HG02973 (cell line): ENCODE data around the gene ABCA3.

Experiments used
- ATAC-seq: cut with Tn5 transposase; IDR thresholded peaks from one replicate; pipeline ENCODE4 v1.9.1; 2021; ENCODE audit warnings: moderate library complexity; ENCODE audit not compliant: unreplicated experiment

ABCA3 gene

DNA sequence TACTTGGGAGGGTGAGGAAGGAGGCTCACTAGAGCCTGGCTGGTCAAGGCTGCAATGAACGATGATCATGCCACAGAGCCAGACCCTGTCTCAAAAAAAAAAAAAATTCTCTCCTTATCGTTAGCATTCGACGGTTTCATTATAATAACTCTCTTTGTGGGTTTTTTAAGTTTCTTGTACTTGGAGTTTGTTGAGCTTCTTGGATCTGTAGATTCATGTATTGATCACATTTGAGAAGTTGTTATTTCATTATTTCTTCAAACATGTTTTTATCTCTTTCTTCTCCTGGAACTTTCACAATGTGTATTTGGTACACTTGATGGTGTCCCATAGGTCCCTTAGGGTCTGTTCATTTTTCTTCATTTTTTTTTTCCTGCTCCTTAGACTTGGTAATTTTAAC is 16.8 kb upstream of the ABCA3 start:
- no peak for ATAC-seq

DNA sequence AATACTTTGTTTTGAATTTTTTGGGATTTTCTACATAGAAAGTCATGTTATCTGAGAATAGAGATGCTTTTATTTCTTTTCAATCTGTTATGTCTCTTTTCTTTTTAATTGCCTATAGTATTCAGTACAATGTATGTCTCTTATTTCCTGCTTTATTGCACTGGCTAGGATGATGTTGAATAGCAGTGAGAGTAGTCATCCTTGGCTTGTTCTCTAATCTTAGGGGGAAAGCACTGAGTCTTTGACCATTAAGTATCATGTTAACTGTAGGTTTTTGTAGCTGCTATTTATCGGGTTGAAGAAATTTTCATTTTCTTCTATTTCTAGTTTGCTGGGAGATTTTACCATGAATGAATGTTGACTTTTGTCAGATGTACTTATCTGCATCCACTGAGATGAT is 10.0 kb upstream of the ABCA3 start:
- no peak for ATAC-seq

DNA sequence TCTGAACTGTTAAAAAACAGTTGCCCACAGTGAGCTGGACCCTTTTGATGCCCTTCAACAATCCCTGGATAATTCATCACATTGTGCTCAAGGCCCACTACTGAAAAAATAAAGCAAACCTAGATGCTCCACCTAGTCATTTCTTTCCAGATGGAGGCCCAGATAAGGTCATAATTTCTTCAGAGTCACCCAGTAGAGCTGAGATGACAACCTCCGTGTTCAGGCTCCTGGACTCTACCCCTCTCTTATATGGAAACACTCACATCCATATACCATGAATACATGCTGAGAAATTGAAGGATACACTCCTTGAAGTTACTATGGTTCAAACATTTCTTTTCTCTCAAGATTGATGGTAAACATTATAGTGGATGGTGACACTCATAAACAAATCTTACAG is 2.7 kb upstream of the ABCA3 start:
- ATAC-seq = no peak

DNA sequence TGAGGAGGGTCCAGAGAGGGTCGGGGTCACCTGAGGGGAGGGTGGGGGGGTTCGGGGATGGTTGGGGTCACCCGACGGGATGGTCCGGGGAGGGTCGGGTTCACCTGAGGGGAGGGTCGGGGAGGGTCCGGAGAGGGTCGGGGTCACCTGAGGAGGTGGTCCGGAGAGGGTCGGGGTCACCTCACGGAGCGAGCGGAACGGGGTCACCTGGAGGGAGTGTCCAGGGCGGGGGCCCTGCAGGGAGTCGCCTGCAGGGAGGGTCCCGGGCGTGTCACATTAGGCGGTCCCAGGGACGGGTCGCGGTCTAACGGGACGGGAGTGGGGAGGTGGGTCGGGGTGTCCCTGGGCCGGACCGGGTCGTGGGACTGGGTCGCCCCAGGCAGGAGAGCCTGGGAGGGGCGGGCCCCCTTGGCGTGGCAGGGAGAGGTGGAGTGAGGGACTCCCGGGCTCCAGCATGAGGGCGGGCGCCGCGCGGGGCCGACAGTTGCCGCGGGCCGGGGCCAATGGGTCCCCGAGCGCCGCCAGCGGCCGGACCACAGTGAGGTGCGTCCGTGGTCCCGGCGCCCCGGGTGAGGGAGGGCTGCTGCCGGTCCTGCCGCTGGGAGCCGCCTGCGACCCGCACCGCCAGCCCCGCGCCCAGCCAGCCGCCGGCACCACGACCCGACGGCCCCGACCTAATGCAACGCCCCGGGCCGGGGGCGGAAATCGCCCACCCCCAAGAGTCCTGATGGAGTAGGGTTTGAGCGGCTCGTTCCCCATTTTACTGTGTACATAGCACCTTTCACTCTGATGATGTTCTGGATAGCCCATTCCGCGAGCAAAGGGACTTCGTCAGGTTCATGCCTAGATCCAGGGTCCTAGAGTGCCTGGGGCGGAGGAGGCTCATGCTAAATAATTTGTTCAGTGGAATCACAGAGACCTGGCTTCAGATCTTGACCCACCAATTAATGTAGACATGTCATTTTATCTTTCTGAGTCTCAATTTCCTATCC is 1.2 kb upstream of the ABCA3 start:
- no peak for ATAC-seq

DNA sequence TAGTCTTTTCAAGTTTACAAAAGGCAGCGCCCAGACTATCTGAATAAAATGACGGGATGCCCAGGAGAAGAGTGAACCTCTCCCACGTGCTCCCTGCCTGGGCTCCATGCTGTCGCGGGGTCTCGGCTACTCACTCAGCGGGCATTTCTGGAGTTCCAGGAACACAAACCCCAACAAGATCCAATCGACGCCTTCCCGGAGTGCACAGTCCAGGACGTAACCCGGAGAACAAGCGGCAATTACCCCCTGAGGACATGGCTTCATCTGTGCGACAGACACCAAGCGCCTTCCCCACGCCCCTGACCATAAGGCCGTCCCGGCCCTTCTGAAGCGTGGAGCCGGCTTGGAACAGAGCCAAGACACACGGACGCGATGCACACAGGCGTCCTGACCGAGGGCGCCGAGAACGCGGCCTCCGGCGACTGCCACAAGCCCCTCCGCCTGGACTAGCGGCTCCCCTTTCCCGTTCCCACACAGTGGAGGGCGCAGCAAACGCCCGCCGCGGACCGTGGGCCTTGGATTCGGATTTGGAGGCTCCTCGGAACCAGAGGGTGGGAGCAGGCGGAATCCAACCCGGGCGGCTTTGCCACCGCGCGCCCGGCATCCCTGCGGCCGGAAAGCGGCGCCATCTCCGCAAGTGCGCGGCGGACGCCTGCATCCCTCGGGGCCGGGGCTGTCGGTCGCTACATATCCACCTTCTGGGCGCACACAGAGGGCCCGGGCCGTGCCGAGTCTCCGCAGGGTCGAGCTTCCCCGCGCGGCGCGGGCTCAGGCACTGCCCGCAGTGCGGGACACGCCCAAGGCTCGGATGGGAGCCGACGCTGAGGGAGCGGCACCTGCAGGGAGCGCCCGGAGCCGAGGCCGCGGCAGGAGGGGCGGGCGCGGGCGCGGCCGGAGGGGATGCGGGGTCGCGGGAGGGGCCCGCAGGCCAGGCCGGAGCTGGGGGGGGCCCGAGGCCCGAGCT is 725 bp downstream of the ABCA3 start:
- peak; percentile 21 for ATAC-seq

DNA sequence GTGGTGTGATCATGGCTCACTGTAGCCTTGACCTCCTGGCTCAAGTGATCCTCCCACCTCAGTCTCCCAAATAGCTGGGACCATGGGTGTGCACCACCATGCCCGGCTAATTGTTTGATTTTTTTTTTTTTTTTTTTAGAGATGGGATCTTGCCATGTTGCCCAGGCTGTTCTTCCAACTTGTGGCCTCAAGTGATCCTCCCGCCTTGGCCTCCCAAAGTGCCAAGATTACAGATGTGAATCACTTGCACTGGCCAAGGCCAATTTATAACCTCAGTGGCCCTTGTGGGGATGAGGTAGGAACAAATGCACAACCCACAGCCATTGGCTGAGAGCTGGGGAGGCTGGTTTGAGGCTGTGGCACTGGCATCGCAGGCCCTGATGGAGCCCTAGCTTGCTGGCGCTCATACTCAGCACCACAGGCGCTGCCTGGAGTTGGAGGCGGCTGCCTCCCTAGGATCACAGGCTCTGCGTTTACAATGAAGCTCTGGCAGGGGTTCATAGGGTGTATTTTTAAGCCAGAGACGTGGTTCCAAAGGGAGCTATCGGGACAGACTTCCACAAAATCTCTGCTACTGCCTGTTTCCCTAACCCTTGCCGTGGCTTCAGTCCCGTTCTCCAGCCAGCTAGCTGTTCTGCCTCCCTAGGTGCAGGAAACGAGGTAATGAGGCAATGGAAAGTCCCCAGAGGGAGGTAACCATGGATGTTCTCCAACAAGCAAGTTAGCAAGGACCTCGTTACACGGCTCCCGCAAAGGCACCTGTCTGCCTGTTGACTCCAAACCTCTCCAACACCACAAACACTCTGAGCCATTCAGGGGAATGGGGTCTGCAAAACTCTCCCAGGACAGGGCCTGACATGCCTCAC is 2.9 kb downstream of the ABCA3 start:
- no peak for ATAC-seq

DNA sequence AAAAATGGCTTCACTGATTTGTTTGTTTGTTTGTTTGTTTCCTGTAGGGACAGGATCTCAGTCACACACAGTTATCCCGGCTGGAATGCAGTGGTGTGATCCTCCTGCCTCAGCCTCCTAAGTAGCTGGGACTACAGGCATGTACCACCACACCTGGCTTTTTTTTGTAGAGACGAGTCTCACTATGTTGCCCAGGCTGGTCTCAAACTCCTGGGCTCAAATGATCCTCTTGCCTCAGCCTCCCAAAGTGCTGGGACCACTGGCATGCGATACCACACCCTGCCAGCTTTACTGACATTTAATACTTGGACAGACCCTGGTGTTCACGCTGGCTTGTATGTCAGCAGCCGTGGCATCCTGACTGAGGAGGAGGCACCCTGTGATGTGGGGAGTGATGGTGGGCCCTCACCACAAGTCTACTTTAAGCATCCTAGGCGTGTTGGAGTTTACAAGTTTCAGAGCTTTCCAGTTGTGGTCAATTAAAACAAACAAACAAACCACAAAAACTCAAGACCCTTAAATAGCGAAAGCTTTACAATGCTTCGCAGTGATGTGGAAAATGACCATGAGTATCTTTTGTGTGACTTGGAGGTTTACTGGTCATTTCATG is 5.1 kb downstream of the ABCA3 start:
- ATAC-seq = no peak

DNA sequence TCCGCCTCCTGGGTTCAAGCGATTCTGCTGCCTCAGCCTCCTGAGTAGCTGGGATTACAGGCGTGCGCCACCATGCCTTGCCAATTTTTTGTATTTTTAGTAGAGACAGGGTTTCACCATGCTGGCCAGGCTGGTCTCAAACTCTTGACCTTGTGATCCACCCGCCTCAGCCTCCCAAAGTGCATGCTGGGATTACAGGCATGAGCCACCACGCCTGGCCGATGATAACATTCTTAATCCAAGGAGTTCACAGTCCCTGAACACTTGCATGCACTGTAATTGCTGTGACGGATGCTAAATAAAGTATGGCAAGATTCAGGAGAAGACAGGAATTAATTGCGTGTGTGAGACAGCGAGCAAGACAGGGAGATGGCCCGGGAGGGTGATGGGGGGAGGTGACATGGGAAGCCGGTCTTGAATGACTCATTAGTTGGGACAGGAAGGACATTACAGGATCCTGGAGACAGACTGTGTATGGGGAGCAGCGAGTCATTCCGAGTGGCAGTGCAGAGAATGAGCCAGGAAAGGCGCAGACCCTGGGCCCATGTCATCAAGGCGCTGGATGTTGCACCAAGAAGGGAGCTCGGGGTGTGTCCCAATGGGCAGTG is 6.7 kb downstream of the ABCA3 start:
- no peak for ATAC-seq

DNA sequence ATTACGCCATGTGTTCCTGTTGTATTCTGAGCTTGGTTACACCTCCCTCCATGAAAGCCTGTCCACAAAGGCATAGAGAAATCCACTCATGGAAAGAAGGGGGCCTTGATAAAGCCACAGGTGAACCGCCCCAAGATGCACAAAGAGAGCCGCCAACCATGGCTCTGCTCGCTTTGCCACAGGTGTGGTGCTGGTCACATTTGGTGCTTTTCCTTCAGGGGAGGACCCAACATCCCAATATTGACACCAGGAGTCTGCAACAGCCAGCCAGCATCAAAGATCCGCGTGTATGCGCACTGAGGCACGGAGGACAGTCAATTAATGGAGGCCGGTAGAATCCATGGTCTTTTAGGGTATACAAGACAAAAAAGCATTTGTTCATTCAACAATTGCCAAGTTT is 7.3 kb downstream of the ABCA3 start:
- ATAC-seq = no peak

DNA sequence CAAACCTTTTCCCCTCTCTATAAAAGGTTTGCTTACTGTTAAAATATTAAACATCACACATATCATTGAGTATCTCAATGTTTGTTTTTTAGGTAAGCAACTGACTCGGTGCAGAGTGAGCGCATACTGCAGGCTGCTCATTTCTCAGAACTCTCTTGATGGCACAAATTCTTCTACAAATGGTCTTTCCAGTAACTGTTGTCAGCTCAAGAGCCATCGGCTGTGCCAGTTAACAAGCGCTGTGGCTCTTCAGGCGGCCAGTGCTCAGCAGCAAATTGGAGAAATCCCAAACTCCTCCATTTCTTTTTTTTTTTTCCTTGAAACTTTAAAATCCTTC is 8.6 kb downstream of the ABCA3 start:
- ATAC-seq = no peak

DNA sequence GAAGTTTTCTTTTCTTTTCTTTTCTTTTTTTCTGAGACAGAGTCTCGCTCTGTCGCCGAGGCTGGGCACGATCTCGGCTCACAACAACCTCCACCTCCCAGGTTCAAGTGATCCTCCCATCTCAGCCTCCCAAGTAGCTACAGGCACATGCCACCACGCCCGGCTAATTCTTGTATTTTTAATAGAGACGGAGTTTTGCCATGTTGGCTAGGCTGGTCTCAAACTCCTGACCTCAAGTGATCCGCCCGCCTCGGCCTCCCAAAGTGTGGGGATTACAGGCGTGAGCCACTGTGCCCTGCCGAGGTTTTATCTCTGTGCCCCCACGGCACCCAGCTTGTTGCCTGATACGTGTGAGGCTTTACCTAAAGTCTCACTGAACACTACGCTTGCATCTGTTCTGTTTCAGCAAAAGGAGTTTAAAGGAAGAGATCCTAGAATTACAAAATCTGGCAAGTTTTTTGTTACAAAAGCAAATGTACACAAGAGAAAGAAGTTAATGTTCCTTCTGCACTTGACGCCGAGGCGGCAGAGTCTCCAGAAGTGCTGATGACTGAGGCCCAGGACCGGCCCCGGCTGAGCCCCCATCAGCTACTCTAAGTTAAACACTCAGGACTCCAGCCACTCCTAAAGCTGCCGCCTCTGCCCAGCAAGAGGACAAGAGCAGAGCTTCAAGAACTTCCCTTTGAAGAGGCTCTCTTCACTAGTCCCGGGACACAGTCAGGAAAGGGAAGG is 9.2 kb downstream of the ABCA3 start:
- ATAC-seq = no peak

DNA sequence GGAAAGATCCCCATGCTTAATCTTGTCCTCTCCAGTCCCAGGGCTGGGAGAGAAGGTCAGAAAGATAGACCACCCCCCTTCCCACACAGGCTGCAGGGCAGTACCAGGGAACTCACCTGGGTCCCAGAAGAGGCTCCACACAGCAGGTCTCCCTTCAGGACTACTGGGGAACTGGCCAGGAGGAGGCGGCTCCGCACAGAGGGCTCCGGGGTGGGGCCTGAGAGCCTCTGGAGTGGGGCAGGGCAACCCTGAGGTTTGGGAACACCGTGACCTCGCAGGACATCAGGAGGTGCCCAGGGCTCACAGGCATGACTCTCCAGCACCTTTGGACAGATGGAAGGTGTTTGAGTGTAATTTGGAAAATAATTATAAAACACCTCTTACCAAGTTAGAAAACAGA is 11.0 kb downstream of the ABCA3 start:
- no peak for ATAC-seq

DNA sequence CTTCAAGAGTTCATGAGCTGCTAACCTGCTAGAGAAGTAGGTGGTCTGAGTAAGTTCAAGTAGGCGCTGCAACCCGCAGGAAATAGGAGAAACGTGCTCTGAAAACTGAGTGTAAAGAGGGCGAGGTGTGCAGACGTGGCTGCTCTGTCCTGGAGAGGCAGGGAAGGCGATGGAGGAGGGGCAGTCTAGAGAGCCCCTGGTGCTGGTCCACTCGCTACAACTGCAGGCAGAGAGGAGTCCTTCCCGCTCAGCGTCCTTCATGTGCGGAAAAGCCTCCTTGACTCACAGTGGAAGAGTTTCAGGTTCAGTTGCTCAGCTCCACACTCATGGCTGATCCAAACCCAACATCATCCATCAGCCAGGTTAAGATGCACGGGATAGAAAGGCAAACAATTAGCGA is 12.1 kb downstream of the ABCA3 start:
- no peak for ATAC-seq

DNA sequence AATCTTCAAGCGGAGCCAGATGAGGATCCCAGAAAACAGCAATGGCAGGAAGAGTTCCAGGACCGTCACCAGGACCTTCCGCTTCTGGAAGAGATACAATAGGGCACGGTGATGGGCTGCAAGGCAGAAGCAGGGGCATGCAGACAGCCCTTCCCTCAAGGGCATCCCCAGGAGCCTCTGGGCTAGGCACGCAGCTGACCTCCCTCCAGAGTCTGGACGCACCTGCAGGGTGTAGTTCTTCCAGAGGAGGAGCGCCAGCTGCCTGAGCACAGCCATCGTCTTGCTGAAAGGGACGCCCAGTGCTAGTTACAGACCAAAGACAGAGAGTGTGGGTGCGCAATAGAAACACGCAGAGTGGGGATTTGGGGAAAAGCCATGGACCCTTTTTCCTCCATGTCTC is 14.3 kb downstream of the ABCA3 start:
- no peak for ATAC-seq

DNA sequence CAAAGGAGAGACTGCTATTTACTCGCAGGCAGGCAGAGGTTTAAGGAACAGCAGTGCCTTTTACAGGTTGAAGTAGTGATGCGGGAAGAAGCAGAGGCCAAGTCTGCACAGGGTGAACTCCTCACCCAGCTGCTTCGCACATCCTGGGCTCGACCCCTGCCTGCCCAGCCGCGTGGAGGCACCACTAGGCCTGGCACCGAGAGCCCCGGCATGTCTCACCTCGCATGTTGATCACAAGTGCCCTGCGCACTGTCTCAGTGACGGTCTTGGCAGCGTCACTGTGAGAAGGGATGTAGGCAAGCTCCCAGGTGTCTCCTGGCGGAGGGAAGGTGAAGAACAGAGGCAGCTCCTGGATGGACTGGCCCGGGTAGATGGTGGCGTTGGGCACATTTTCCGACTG is 14.7 kb downstream of the ABCA3 start:
- ATAC-seq = no peak

DNA sequence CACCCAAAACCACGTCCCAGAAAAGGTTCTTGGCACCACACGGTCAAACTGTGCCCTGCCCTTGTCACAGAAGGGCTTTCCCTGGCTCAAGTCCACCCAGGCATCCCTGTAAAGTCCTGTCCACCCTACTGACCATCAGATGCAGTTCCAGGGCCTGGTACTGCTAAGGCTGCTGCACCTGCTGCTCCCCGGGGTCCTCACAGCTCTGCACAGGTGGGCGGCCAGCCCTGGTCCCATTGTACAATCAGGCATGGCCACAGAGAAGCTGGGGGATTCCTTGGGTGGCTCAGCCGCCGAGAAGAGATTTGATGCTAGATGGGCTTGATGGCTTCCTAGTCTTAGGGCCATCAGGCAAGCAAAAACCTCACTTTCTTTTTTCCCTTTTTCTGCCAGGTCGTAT is 15.3 kb downstream of the ABCA3 start:
- ATAC-seq = no peak

DNA sequence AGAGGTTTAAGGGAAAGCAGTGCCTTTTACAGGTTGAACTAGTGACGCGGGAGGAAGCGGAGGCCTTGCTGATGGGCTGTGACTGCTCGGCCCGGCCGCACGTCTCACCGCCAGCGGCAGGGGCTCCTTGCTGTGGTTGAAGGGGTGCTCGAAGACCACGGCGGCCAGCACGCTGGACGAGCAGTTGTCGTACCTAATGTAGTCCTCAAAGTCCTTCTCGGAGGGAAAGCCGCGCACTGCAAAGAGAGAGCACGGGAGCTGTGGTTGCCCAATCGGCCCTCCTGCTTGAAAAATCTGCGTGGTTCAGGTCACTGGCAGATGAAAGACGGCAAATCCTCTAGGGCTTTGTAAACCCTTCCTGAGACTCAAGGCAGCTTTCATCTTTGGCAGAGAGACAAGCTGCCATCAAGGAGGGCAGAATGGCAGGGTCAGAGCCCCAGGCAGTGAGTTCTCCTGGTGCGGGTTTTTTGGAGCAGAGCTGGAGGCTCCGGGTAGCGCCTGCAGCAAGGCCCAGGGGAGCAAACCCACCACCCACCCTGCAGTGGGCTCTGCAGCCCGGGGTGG is 16.1 kb downstream of the ABCA3 start:
- ATAC-seq = no peak

DNA sequence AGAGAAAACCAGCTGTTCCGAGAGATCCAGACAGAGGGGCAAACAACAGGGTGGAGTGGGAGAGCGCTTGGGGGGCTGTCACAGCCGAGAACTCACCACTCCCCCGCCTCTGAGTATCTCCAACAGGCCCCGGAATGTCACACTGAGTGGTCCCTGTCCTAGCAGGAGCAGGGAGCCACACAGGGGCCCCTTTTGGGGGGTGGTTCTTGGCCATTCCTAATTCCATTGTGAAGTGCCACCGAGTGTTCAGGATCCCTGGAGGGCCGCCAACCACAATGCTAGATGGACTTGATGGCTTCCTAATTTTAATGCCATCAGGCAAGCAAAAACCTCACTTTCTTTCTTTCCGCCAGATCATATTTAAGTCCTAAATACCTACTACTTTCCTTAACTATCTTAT is 16.8 kb downstream of the ABCA3 start:
- no peak for ATAC-seq

DNA sequence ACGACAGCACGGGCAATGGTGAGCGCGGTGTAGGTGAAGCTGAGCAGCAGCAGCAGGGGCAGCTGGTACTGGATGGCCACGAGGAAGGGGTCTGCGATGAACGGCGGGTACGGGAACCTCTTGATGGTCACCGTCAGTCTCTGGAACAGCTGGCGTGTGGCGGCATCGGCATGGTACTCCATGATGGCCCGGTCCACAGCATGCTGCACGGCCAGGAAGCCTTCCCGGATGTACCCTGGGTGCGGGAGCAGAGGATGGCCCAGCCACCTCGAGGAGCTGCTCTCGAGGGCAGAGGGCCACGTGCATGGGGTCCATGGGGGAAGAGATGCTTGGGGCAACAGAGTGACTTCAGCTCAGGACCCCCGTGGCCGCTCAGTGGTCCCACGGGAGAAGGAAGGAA is 20.9 kb downstream of the ABCA3 start:
- no peak for ATAC-seq
